SHP77 (cell line): ENCODE data around the gene SLFN12L.

Experiments
- DNase-seq, 2 experiments: peaks; one replicate each; lab custom pipeline; 2025; lab: John Stamatoyannopoulos, UW

Gene SLFN12L

DNA sequence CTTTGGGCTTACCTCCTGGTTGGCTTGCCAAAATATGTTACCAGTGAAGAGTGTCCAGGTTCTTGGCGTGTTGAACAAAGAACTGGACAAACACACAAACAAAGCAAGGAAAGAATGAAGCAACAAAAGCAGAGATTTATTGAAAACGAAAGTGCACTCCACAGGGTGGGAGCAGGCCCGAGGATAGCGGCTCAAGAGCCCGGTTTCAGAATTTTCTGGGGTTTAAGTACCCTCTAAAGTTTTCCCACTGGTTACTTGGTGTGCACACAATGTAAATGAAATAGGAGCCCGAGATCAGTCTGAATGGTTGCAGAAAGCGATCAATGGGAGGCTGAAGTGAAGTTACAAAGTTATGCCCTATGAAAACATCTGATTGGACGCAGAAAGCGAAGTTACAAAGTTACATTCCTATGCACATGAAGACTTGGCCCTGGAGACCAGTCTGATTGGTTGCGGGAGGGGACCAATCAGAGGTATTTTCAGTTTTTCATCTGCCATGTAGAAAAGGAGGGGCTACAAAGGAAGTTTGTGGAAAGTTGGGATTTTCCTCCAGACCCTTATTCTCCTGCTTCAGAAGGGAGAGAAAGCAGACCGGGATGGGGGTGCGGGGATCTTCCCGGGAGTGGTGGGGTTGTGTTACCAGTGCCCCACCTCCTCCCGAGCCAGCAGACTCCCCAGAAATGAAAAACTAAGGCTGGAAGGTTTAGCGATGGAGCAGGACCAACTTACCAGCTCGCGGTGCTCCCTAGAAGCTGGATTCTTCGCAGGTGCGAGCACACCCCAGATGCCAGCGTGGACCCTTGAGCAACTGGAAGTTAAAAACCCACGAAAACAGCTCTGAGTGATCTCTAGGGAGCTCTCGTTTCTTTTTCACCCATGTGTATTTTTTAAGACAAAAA is 105.1 kb downstream of the SLFN12L start, which contains the start of gene SLFN12:
Gene SLFN12, minus strand, starts transcription at position 325 of the 899 bp plus-strand sequence. CDS start 9,472 bp downstream, outside the sequence.
- no peak for DNase-seq

DNA sequence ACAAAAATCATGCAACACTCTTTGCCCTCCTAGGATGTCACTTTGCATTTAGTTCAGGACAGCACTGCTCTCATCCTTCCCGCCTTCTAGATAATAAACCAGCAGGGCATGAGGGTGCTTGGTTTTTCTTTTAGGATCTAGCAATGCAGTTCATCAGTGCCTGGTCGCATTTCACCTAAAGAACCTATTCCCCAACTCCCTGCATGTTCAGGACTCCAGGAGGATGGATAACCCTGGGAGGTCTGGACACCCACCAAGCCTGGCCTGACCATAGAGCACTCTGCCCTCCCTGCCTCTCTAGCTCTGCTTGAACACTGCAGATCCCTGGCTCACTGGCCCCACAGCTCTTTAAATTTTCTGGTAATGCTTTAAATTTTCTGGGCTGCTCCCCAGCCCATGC is 107.8 kb downstream of the SLFN12L start:
- no peak for DNase-seq

DNA sequence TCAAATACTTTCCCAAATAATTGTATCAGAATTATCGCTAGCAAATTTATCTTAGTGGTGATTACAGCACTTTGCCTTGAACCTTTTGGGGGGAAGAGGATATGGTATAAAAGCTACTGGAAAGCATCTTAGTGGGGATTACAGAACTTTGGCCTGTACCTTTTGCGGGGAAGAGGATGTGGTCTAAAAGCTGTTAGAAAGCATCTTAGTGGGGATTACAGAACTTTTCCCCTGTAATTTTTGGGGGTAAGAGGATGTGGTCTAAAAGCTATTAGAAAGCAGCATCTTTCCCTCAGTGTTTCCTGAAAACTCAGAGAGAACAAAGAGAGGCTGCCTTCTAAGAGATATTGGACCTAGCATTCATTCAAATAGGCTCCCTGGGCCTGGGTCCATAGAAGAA is 109.2 kb downstream of the SLFN12L start:
- no peak for DNase-seq

DNA sequence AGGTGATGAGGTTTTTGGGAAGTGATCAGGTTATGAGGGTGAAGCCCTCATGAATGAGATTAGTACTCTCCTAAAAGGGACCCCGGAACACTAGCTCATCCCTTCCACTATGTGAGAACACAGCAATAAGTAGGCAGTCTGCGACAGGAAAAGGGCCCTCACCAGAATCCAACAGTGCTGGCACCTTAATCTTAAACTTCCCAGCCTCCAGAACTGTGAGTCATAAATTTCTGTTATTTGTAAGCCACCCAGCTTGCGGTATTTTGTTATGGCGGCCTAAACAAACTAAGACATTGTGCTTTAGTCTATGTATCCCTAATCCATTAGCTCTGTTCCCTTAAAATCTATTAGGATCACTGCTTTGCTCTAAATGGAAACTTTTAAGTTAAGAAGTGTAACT is 113.7 kb downstream of the SLFN12L start:
- DNase-seq: no peak
